ENCODE data around the gene JAZF1.

- no peak for TF ChIP-seq POLR2A (IDR thresholded peaks at IDR 0.05)
- no peak for TF ChIP-seq CTCF (IDR thresholded peaks at IDR 0.05)
Observed at GRCh38 chr7:28182071-28182471, 1.5 kb upstream of the JAZF1 start.
